OCI-LY1 (cell line): ENCODE measurements around the gene GSTM2.
A peak's percentile ranks its signal among the peaks of the same experiment; 100 is the strongest.

Source experiments
- H2AFZ ChIP-seq: fragments of 200-600 bp; sonication (generic), shearing (Covaris generic); 2 replicates; pipeline ENCODE4 v1.6.0; 2014; ENCODE audit warnings: antibody characterized with exemption, mild to moderate bottlenecking, low read length
- H3F3A ChIP-seq: fragments of 200-600 bp; sonication (generic), shearing (Covaris generic); 2 replicates; pipeline ENCODE4 v1.6.0; 2014; ENCODE audit warnings: mild to moderate bottlenecking, antibody characterized with exemption, low read length, moderate library complexity; ENCODE audit not compliant: insufficient read depth
- H3K27ac ChIP-seq: fragments of 200-600 bp; sonication (generic); 2 replicates; pipeline ENCODE4 v1.5.1; 2014; ENCODE audit warnings: low read length, mixed run types, mild to moderate bottlenecking, low read depth; ENCODE audit not compliant: poor library complexity, severe bottlenecking
- H3K27me3 ChIP-seq: fragments of 200-600 bp; sonication (generic); 2 replicates; pipeline ENCODE4 v1.6.0; 2014; ENCODE audit warnings: antibody characterized with exemption, mild to moderate bottlenecking, low read length, moderate library complexity; ENCODE audit not compliant: insufficient read depth
- H3K36me3 ChIP-seq: fragments of 200-600 bp; sonication (generic); 2 replicates; pipeline ENCODE4 v1.6.1; 2014; ENCODE audit warnings: mild to moderate bottlenecking, antibody characterized with exemption, low read length, moderate library complexity, mixed read lengths; ENCODE audit not compliant: insufficient read depth
- H3K4me1 ChIP-seq: fragments of 200-600 bp; sonication (generic); 2 replicates; pipeline ENCODE4 v1.5.1; 2014; ENCODE audit warnings: mild to moderate bottlenecking, low read length, moderate library complexity; ENCODE audit not compliant: insufficient read depth, severe bottlenecking
- H3K4me2 ChIP-seq: fragments of 200-600 bp; sonication (generic), shearing (Covaris generic); 2 replicates; pipeline ENCODE4 v1.6.1; 2014; ENCODE audit warnings: low read length
- H3K4me3 ChIP-seq: fragments of 200-600 bp; sonication (generic); 2 replicates; pipeline ENCODE4 v1.5.1; 2014; ENCODE audit warnings: low read length, low read depth, mild to moderate bottlenecking, mixed read lengths; ENCODE audit not compliant: poor library complexity, severe bottlenecking
- H3K79me2 ChIP-seq: fragments of 200-600 bp; shearing (Covaris generic); 2 replicates; pipeline ENCODE4 v1.6.1; 2016; ENCODE audit warnings: mixed run types, low read length, mixed read lengths; ENCODE audit not compliant: insufficient read depth
- H3K9ac ChIP-seq: fragments of 200-600 bp; sonication (generic), shearing (Covaris generic); 2 replicates; pipeline ENCODE4 v1.6.1; 2014; ENCODE audit warnings: mild to moderate bottlenecking, low read length, mixed read lengths
- H3K9me2 ChIP-seq: fragments of 200-600 bp; sonication (generic), shearing (Covaris generic); 2 replicates; pipeline ENCODE4 v1.6.1; 2014; ENCODE audit warnings: low read depth, mild to moderate bottlenecking, low read length, mixed read lengths
- H3K9me3 ChIP-seq: fragments of 200-600 bp; shearing (Covaris generic); 2 replicates; pipeline ENCODE4 v1.6.1; 2014; ENCODE audit warnings: low read length, mixed read lengths
- H4K20me1 ChIP-seq: fragments of 200-600 bp; sonication (generic), shearing (Covaris generic); 2 replicates; pipeline ENCODE4 v1.6.0; 2016; ENCODE audit warnings: mild to moderate bottlenecking, low read length; ENCODE audit not compliant: insufficient read depth
- EZH2 ChIP-seq: fragments of 200-600 bp; sonication (generic), shearing (Covaris generic); IDR thresholded peaks from 2 replicates; pipeline ENCODE4 v1.8.0; 2017; ENCODE audit warnings: borderline replicate concordance, mixed run types, mild to moderate bottlenecking, antibody characterized with exemption, low read length, moderate library complexity, mixed read lengths
- TF ChIP-seq, protein P1 (sequence below): fragments of 200-600 bp; sonication (generic), shearing (Covaris generic); IDR thresholded peaks from 2 replicates; pipeline ENCODE4 v1.5.1; 2017; ENCODE audit warnings: mild to moderate bottlenecking, antibody characterized with exemption, low read length, moderate library complexity, mixed read lengths

Gene GSTM2

DNA sequence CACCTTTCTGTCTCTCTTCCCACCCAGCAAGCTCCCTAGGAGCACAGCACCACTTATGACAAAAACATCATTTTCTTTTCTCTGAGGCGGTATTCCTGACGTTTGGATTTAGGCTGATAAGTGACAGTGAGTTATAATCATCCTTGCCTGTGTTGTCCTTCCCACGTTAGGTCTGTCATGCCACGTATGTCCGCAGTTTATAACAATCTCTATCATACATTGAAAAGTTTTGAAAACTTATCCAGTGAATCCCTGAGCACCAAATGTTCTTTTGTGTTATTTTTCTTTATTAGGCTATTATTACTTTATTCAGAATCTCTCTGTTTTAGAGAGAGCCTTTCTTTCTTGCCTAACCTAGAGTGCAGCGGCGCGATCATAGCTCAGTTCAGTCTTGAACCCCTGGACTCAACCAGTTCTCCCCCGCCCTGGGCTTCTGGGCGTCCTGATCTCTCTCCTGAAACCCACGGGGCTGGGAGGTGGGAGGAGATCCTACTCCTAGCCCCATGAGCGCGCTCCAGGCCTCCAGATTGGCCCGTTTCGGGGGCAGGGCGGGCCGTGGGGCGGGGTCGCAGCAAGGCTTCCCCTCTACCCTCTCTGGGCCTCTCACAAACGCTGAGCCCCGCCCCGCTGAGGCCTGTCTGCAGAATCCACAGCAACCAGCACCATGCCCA lies at the start of gene GSTM2:
Gene GSTM2 (plus strand): TSS at position 606 of the 671 bp plus-strand sequence. CDS start 59 bp downstream, at position 665.
- Histone ChIP-seq H3K4me3 (peak within 1 kb of the TSS; percentile 41), H3K27ac (no peak within 1 kb of the TSS), H3F3A (no peaks in the 10 kb centered on the region), H3K4me1 (peaks cover 9% of the 10 kb centered on the region), H4K20me1 (no peaks in the 10 kb centered on the region), H3K4me2 (peak within 1 kb of the TSS; percentile 37), H2AFZ (no peak within 1 kb of the TSS), H3K9me3 (no peaks in the 10 kb centered on the region), H3K9ac (no peak within 1 kb of the TSS; the same call in 1 of the 2 replicates), H3K9me2 (no peaks in the 10 kb centered on the region), H3K79me2 (no peaks in the 10 kb centered on the region), H3K27me3 (no peaks in the 10 kb centered on the region), H3K36me3 (no peaks in the 10 kb centered on the region)
- no peak for TF ChIP-seq EZH2
- TF ChIP-seq, protein P1, sequence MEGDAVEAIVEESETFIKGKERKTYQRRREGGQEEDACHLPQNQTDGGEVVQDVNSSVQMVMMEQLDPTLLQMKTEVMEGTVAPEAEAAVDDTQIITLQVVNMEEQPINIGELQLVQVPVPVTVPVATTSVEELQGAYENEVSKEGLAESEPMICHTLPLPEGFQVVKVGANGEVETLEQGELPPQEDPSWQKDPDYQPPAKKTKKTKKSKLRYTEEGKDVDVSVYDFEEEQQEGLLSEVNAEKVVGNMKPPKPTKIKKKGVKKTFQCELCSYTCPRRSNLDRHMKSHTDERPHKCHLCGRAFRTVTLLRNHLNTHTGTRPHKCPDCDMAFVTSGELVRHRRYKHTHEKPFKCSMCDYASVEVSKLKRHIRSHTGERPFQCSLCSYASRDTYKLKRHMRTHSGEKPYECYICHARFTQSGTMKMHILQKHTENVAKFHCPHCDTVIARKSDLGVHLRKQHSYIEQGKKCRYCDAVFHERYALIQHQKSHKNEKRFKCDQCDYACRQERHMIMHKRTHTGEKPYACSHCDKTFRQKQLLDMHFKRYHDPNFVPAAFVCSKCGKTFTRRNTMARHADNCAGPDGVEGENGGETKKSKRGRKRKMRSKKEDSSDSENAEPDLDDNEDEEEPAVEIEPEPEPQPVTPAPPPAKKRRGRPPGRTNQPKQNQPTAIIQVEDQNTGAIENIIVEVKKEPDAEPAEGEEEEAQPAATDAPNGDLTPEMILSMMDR, result no peak

DNA sequence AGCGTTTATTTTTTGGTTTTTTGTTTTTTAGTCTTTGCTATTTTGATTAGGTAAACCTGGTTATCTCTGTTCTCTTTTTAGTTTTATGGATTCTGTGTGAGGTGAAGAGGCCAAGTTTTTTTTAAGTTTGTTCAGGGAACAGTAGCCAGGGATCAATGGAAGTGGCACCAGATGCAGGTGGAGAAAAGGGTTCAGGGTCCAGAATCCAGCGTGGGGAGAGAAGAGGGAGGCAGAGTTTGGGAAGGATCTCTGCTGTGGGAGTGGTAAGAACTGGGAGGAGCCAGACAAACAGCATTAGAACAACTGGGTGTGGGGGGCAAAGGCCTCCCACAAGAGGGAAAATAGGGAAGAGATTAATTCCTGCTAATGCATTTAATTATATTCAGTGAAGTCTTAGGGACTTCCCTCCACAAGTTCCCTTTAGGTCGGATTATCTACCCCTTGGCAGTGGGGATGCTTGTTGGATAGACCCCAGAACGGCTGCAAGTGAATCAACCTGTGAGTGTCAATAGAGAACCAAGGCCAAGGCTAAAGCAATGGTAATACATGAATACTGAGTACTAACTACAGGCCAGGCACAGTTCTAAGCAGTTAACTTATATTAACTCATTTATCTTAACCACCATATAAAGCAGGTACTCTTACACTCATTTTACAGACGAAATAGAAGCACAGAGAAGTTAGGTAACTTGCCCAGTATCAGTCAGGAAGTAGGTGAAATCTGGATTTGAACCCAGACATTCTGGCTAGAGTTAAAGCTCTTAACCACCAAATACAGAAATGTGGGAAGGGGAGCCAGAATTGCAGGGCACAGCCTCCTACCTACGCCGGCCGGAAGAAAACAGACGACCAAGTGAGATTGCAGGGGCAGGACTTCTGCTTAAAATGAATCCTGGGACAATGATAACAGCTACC lies 48.9 kb upstream of the GSTM2 start:
- H3K36me3 ChIP-seq, result no peaks in the 10 kb centered on the region
- no peaks in the 10 kb centered on the region for H3K9me2 ChIP-seq
- H4K20me1 ChIP-seq, result no peaks in the 10 kb centered on the region
- peaks cover 43% of the 10 kb centered on the region for H3K4me1 ChIP-seq
- H3F3A ChIP-seq, result no peaks in the 10 kb centered on the region
- no peaks in the 10 kb centered on the region for H3K9me3 ChIP-seq
- H3K27me3 ChIP-seq, result no peaks in the 10 kb centered on the region
- peak overlapping the region; percentile 75 for H3K4me2 ChIP-seq
- H3K79me2 ChIP-seq, result no peaks in the 10 kb centered on the region
- TF ChIP-seq, protein P1, result no peak
- no peak for TF ChIP-seq EZH2
- peak overlapping the region; percentile 85 for H3K9ac ChIP-seq
- H2AFZ ChIP-seq, result peak overlapping the region; percentile 4; the same call in 1 of the 2 replicates
- H3K27ac ChIP-seq, result peak overlapping the region; percentile 42
- H3K4me3 ChIP-seq, result peak overlapping the region; percentile 87

- H3K4me3 ChIP-seq, result peak within 1 kb of the TSS; percentile 87
- peak within 1 kb of the TSS; percentile 42 for H3K27ac ChIP-seq
- no peak for TF ChIP-seq EZH2
- TF ChIP-seq, protein P1, result no peak
- H4K20me1 ChIP-seq, result no peaks in the 10 kb centered on the region
- no peaks in the 10 kb centered on the region for H3K9me3 ChIP-seq
- H3K79me2 ChIP-seq, result no peaks in the 10 kb centered on the region
- H3K4me1 ChIP-seq, result peaks cover 51% of the 10 kb centered on the region
- no peaks in the 10 kb centered on the region for H3K36me3 ChIP-seq
- peak within 1 kb of the TSS; percentile 75 for H3K4me2 ChIP-seq
- H3K9me2 ChIP-seq, result no peaks in the 10 kb centered on the region
- H3F3A ChIP-seq, result no peaks in the 10 kb centered on the region
- peak within 1 kb of the TSS; percentile 16; the same call in 1 of the 2 replicates for H2AFZ ChIP-seq
- H3K9ac ChIP-seq, result peak within 1 kb of the TSS; percentile 85
- no peaks in the 10 kb centered on the region for H3K27me3 ChIP-seq
Observed at GRCh38 chr1:109619576-109620400, 48.1 kb upstream of the GSTM2 start, which contains the start of the genes AMPD2 and GNAT2. Gene AMPD2, plus strand, starts transcription at chr1:109619837. Its CDS starts 1,339 bp downstream, at chr1:109621176. Gene GNAT2, minus strand, starts transcription at chr1:109619616. Its CDS starts 6,746 bp downstream, at chr1:109612870.
